PC-9 (cell line): ENCODE measurements around the gene CC2D1A. TPM values are rescaled to one million over a fixed set of nuclear protein-coding genes. Genes with fewer than 3 reads are reported as not detected.

Source experiments
- BruUV-seq: library from RNA; stranded (reverse); fragments of 400-500 nt; replicated peaks from 2 replicates; lab custom pipeline; 2021; lab: Mats Ljungman, UMichigan
- CTCF ChIA-PET: fragments of 300-600 bp; sonication (Branson Sonifier 250); formaldehyde crosslinking; loops from one replicate; lab custom pipeline; 2022; ENCODE audit warnings: antibody characterized with exemption; lab: Charles Lee
- POLR2A ChIA-PET: fragments of 300-600 bp; sonication (Branson Sonifier 250); formaldehyde crosslinking; loops from one replicate; lab custom pipeline; 2022; ENCODE audit warnings: antibody characterized with exemption; ENCODE audit not compliant: unreplicated experiment; lab: Charles Lee
- DNase-seq, 2 experiments: peaks; one replicate each; pipeline versions ENCODE4 v3.0.0 to v3.0.0-alpha.2; 2015 to 2022; ENCODE audit warnings: mixed read lengths in 1 of 2
- H2AFZ ChIP-seq: fragments of 200-600 bp; sonication (generic); 2 replicates; pipeline ENCODE4 v1.8.1; 2017; ENCODE audit warnings: antibody characterized with exemption
- H3F3A ChIP-seq: fragments of 200-600 bp; sonication (generic); 2 replicates; pipeline ENCODE4 v1.8.1; 2017; ENCODE audit warnings: antibody characterized with exemption, mild to moderate bottlenecking, low read depth; ENCODE audit not compliant: insufficient read depth
- H3K27ac ChIP-seq: fragments of 200-600 bp; sonication (generic); 2 replicates; pipeline ENCODE4 v1.6.1; 2016; ENCODE audit warnings: mixed run types
- H3K27me3 ChIP-seq: fragments of 200-600 bp; sonication (generic); 2 replicates; pipeline ENCODE4 v1.6.1; 2016; ENCODE audit warnings: low read depth, mixed run types; ENCODE audit not compliant: insufficient read depth
- H3K36me3 ChIP-seq: fragments of 200-600 bp; sonication (generic); 2 replicates; pipeline ENCODE4 v1.6.1; 2016; ENCODE audit warnings: low read depth, mixed run types
- H3K4me1 ChIP-seq: fragments of 200-600 bp; sonication (generic); replicated peaks from 2 replicates; pipeline ENCODE4 v1.6.1; 2016; ENCODE audit warnings: mixed run types; ENCODE audit not compliant: insufficient read depth
- H3K4me2 ChIP-seq: fragments of 200-600 bp; sonication (generic); 2 replicates; pipeline ENCODE4 v1.6.1; 2017; ENCODE audit warnings: mixed run types
- H3K4me3 ChIP-seq: fragments of 200-600 bp; sonication (generic); 2 replicates; pipeline ENCODE4 v1.6.1; 2016; ENCODE audit warnings: mixed run types
- H3K79me2 ChIP-seq: fragments of 200-600 bp; sonication (generic); 2 replicates; pipeline ENCODE4 v1.6.1; 2017; ENCODE audit warnings: low read depth, mixed run types
- H3K9me2 ChIP-seq: fragments of 200-600 bp; sonication (generic); 2 replicates; pipeline ENCODE4 v1.8.1; 2017; ENCODE audit warnings: mild to moderate bottlenecking; ENCODE audit not compliant: insufficient read depth
- H3K9me3 ChIP-seq: fragments of 200-600 bp; sonication (generic); 2 replicates; pipeline ENCODE4 v1.8.1; 2016; ENCODE audit warnings: low read depth; ENCODE audit not compliant: insufficient read depth
- H4K20me1 ChIP-seq: fragments of 200-600 bp; sonication (generic); 2 replicates; pipeline ENCODE4 v1.8.1; 2017; ENCODE audit not compliant: insufficient read depth
- EZH2 ChIP-seq: fragments of 200-600 bp; sonication (generic); IDR thresholded peaks from 2 replicates; pipeline ENCODE4 v1.8.0; 2017; ENCODE audit warnings: antibody characterized with exemption, low read depth
- intact Hi-C: fragments of 100-400 bp; cut with micrococcal nuclease; formaldehyde crosslinking; loops from one replicate; pipeline ENCODE4 v1.10.0; 2022; ENCODE audit not compliant: unreplicated experiment
- total RNA-seq: library from RNA; stranded (reverse); gene quantifications from 2 replicates; pipeline ENCODE4 v1.2.3, GENCODE V29; 2021
- TF ChIP-seq, protein P1 (sequence below): fragments of 200-600 bp; sonication (generic); conservative IDR thresholded peaks from 2 replicates; pipeline ENCODE4 v1.6.1; 2017; ENCODE audit warnings: mixed run types, antibody characterized with exemption, mild to moderate bottlenecking, moderate library complexity

CC2D1A gene
- total RNA-seq, 1 experiment from 2014 or later = 55.1 TPM

DNA sequence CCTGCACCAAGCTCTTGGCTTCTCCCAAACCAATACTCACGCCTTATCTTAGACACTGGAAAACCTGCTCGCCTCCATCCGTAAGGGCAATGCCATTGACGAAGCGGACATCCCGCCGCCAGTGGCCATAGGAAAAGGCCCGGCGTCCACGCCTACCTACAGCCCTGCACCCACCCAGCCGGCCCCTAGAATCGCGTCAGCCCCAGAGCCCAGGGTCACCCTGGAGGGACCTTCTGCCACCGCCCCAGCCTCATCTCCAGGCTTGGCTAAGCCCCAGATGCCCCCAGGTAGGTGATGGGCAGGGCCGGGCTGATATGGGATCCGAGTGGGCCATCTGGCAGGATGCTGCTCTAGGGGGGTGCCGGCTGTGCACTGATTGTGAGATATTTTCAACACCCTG, 7.4 kb downstream of the CC2D1A start:
- Histone ChIP-seq H3K27ac (no peak overlapping the region), H3K36me3 (peaks cover 49% of the 10 kb centered on the region), H3K9me3 (no peaks in the 10 kb centered on the region), H3K27me3 (no peaks in the 10 kb centered on the region), H3K4me2 (no peak overlapping the region), H2AFZ (no peak overlapping the region), H3K4me1 (no peaks in the 10 kb centered on the region), H3K4me3 (no peak overlapping the region), H3K79me2 (0 out of 2 replicates have a peak, but pooled peaks cover 3% of the 10 kb centered on the region), H3K9me2 (no peaks in the 10 kb centered on the region), H3F3A (peaks cover 25% of the 10 kb centered on the region), H4K20me1 (no peaks in the 10 kb centered on the region)
- ChIA-PET CTCF (no interaction called here), POLR2A (no interaction called here)
- TF ChIP-seq, protein P1, sequence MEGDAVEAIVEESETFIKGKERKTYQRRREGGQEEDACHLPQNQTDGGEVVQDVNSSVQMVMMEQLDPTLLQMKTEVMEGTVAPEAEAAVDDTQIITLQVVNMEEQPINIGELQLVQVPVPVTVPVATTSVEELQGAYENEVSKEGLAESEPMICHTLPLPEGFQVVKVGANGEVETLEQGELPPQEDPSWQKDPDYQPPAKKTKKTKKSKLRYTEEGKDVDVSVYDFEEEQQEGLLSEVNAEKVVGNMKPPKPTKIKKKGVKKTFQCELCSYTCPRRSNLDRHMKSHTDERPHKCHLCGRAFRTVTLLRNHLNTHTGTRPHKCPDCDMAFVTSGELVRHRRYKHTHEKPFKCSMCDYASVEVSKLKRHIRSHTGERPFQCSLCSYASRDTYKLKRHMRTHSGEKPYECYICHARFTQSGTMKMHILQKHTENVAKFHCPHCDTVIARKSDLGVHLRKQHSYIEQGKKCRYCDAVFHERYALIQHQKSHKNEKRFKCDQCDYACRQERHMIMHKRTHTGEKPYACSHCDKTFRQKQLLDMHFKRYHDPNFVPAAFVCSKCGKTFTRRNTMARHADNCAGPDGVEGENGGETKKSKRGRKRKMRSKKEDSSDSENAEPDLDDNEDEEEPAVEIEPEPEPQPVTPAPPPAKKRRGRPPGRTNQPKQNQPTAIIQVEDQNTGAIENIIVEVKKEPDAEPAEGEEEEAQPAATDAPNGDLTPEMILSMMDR = no peak
- no peak for TF ChIP-seq EZH2
- DNase-seq = no peak
- intact Hi-C loops = no loop called here
- no TSS peak for BruUV-seq

DNA sequence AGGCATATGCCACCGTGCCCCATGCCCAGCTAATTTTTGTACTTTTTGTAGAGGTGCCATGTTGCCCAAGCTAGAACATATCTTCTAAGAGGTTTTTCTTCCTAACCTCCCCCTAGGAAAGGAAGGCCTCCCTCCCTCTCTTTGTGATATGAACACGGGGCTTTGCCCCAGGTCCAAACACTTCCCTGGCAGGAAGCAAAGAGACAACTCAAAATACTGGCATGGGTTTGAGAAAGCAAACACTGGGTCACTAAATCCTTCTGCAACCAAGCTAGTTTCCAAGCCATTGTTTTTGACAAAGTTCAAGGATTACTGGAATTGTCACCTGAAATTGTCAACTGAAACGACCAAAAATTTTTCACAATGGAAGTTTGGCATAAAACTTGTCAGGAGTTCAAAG, 8.8 kb downstream of the CC2D1A start:
- H3K9me3 ChIP-seq = no peaks in the 10 kb centered on the region
- no peak overlapping the region for H3K4me2 ChIP-seq
- H3K36me3 ChIP-seq = peaks cover 46% of the 10 kb centered on the region
- H3K4me1 ChIP-seq = no peaks in the 10 kb centered on the region
- H3K27ac ChIP-seq = no peak overlapping the region
- CTCF ChIA-PET = no interaction called here
- no peaks in the 10 kb centered on the region for H3K79me2 ChIP-seq
- no peak for DNase-seq
- H2AFZ ChIP-seq = no peak overlapping the region
- H3K27me3 ChIP-seq = no peaks in the 10 kb centered on the region
- H3F3A ChIP-seq = peaks cover 25% of the 10 kb centered on the region
- no TSS peak for BruUV-seq
- H4K20me1 ChIP-seq = no peaks in the 10 kb centered on the region
- POLR2A ChIA-PET = no interaction called here
- no peak overlapping the region for H3K4me3 ChIP-seq
- intact Hi-C loops = no loop called here
- TF ChIP-seq EZH2 = no peak
- TF ChIP-seq, protein P1 = no peak
- H3K9me2 ChIP-seq = no peaks in the 10 kb centered on the region

DNA sequence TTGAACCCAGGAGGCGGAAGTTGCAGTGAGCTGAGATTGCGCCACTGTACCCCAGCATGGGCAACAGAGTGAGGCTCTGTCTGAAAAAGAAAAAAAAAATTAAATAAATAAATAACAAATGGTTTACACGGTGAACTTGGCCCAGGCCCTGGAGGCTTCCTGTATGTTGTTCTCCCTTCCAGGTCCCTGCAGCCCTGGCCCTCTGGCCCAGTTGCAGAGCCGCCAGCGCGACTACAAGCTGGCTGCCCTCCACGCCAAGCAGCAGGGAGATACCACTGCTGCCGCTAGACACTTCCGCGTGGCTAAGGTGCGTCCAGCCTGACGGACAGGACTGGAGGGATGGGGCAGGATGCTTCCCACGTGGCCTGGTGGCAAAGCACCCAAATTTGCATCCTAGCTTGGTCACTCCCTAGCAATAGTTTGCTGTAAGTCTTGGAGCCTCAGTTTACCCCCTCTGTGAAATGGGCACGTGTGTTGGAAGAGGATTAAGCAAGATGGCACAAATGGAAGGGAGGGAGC, 11.9 kb downstream of the CC2D1A start:
- peaks cover 17% of the 10 kb centered on the region for H3F3A ChIP-seq
- no peaks in the 10 kb centered on the region for H3K27me3 ChIP-seq
- BruUV-seq = no TSS peak
- no peak overlapping the region for H3K27ac ChIP-seq
- H3K4me1 ChIP-seq = no peaks in the 10 kb centered on the region
- no peaks in the 10 kb centered on the region; the same call in 1 of the 2 replicates for H3K9me3 ChIP-seq
- ChIA-PET CTCF (no interaction called here), POLR2A (no interaction called here)
- H3K36me3 ChIP-seq = peaks cover 51% of the 10 kb centered on the region
- no peaks in the 10 kb centered on the region for H4K20me1 ChIP-seq
- TF ChIP-seq, protein P1 = no peak
- no peak for TF ChIP-seq EZH2
- no peaks in the 10 kb centered on the region for H3K79me2 ChIP-seq
- no peak overlapping the region for H3K4me2 ChIP-seq
- H2AFZ ChIP-seq = no peak overlapping the region
- intact Hi-C loops = no loop called here
- DNase-seq = no peak
- no peak overlapping the region for H3K4me3 ChIP-seq
- no peaks in the 10 kb centered on the region for H3K9me2 ChIP-seq
